ENCODE data around the gene PTPRN2.

Gene PTPRN2

GRCh38 chr7:158186406-158186805 lies 401.2 kb downstream of the PTPRN2 start:
- DNase-seq (ENCODE audit: extremely low spot score): no peak
- ChIA-PET POLR2A (no interaction called here), CTCF (no interaction called here)
- no peak for TF ChIP-seq SUZ12 (IDR thresholded peaks at IDR 0.05)
- TF ChIP-seq FOXM1 (IDR thresholded peaks at IDR 0.05; ENCODE audit: borderline replicate concordance): no peak
- no peak for TF ChIP-seq HDGF (IDR thresholded peaks at IDR 0.05; ENCODE audit: borderline replicate concordance)
- no peak for TF ChIP-seq NFRKB (IDR thresholded peaks at IDR 0.05)
- TF ChIP-seq LEF1 (IDR thresholded peaks at IDR 0.05; ENCODE audit: borderline replicate concordance): no peak
- TF ChIP-seq CTBP1 (IDR thresholded peaks at IDR 0.05; ENCODE audit: borderline replicate concordance): no peak
- TF ChIP-seq SP1 (IDR thresholded peaks at IDR 0.05): no peak
- no peak for TF ChIP-seq BHLHE40 (IDR thresholded peaks at IDR 0.05; ENCODE audit: borderline replicate concordance)
- no peak for TF ChIP-seq ARNT (IDR thresholded peaks at IDR 0.05)
- no peak for TF ChIP-seq ELF4 (IDR thresholded peaks at IDR 0.05)
- no peak for TF ChIP-seq PKNOX1 (IDR thresholded peaks at IDR 0.05)
- TF ChIP-seq FOXK2 (IDR thresholded peaks at IDR 0.05): no peak
- TF ChIP-seq FOXA1 (IDR thresholded peaks at IDR 0.05): no peak
- TF ChIP-seq TARDBP (IDR thresholded peaks at IDR 0.05): no peak

GRCh38 chr7:158185653-158186052 lies 402.0 kb downstream of the PTPRN2 start:
- CTCF ChIA-PET: no interaction called here
- POLR2A ChIA-PET: no interaction called here
- DNase-seq (ENCODE audit: extremely low spot score): peak; percentile 0
- TF ChIP-seq LEF1 (IDR thresholded peaks at IDR 0.05; ENCODE audit: borderline replicate concordance) (no peak), L3MBTL2 (conservative IDR thresholded peaks at IDR 0.05) (no peak), BHLHE40 (IDR thresholded peaks at IDR 0.05; ENCODE audit: borderline replicate concordance) (no peak), FOXM1 (IDR thresholded peaks at IDR 0.05; ENCODE audit: borderline replicate concordance) (no peak), FOXK2 (IDR thresholded peaks at IDR 0.05) (no peak), PKNOX1 (IDR thresholded peaks at IDR 0.05) (no peak), SUZ12 (IDR thresholded peaks at IDR 0.05) (no peak), ZNF384 (IDR thresholded peaks at IDR 0.05) (no peak), ARNT (IDR thresholded peaks at IDR 0.05) (no peak), NFRKB (IDR thresholded peaks at IDR 0.05) (no peak), ELF4 (IDR thresholded peaks at IDR 0.05) (no peak), FOXA1 (IDR thresholded peaks at IDR 0.05) (no peak), TARDBP (IDR thresholded peaks at IDR 0.05) (no peak), CTBP1 (IDR thresholded peaks at IDR 0.05; ENCODE audit: borderline replicate concordance) (no peak), HDGF (IDR thresholded peaks at IDR 0.05; ENCODE audit: borderline replicate concordance) (no peak), SP1 (IDR thresholded peaks at IDR 0.05) (no peak)

- TF ChIP-seq ARNT (IDR thresholded peaks at IDR 0.05) (no peak), L3MBTL2 (conservative IDR thresholded peaks at IDR 0.05) (no peak), HDGF (IDR thresholded peaks at IDR 0.05; ENCODE audit: borderline replicate concordance) (no peak), SUZ12 (IDR thresholded peaks at IDR 0.05) (no peak), FOXA1 (IDR thresholded peaks at IDR 0.05) (no peak), ZNF384 (IDR thresholded peaks at IDR 0.05) (no peak)
- POLR2A ChIA-PET: no interaction called here
- CTCF ChIA-PET: no interaction called here
- no peak for DNase-seq (ENCODE audit: extremely low spot score)
Observed at GRCh38 chr7:158183431-158183830, 404.2 kb downstream of the PTPRN2 start.

- DNase-seq (ENCODE audit: extremely low spot score): no peak
- CTCF ChIA-PET: no interaction called here
- POLR2A ChIA-PET: no interaction called here
- no peak for TF ChIP-seq NFRKB (IDR thresholded peaks at IDR 0.05)
- TF ChIP-seq LEF1 (IDR thresholded peaks at IDR 0.05; ENCODE audit: borderline replicate concordance): no peak
- TF ChIP-seq FOXK2 (IDR thresholded peaks at IDR 0.05): no peak
- TF ChIP-seq SP1 (IDR thresholded peaks at IDR 0.05): no peak
- no peak for TF ChIP-seq TARDBP (IDR thresholded peaks at IDR 0.05)
- no peak for TF ChIP-seq FOXM1 (IDR thresholded peaks at IDR 0.05; ENCODE audit: borderline replicate concordance)
Observed at GRCh38 chr7:158176561-158177173, 411.0 kb downstream of the PTPRN2 start.

GRCh38 chr7:158175779-158176178 lies 411.8 kb downstream of the PTPRN2 start:
- CTCF ChIA-PET: no interaction called here
- no peak for DNase-seq (ENCODE audit: extremely low spot score)
- TF ChIP-seq CTBP1 (IDR thresholded peaks at IDR 0.05; ENCODE audit: borderline replicate concordance): no peak
- TF ChIP-seq ELF4 (IDR thresholded peaks at IDR 0.05): no peak
- no peak for TF ChIP-seq SP1 (IDR thresholded peaks at IDR 0.05)
- TF ChIP-seq HDGF (IDR thresholded peaks at IDR 0.05; ENCODE audit: borderline replicate concordance): no peak
- no peak for TF ChIP-seq BHLHE40 (IDR thresholded peaks at IDR 0.05; ENCODE audit: borderline replicate concordance)
- TF ChIP-seq ARNT (IDR thresholded peaks at IDR 0.05): no peak
- no peak for TF ChIP-seq FOXM1 (IDR thresholded peaks at IDR 0.05; ENCODE audit: borderline replicate concordance)
- no peak for TF ChIP-seq FOXA1 (IDR thresholded peaks at IDR 0.05)
- no peak for TF ChIP-seq PKNOX1 (IDR thresholded peaks at IDR 0.05)
- TF ChIP-seq L3MBTL2 (conservative IDR thresholded peaks at IDR 0.05): no peak
- TF ChIP-seq TARDBP (IDR thresholded peaks at IDR 0.05): no peak
- TF ChIP-seq LEF1 (IDR thresholded peaks at IDR 0.05; ENCODE audit: borderline replicate concordance): no peak
- TF ChIP-seq SUZ12 (IDR thresholded peaks at IDR 0.05): no peak
- TF ChIP-seq FOXK2 (IDR thresholded peaks at IDR 0.05): no peak
- no peak for TF ChIP-seq NFRKB (IDR thresholded peaks at IDR 0.05)
- no peak for TF ChIP-seq ZNF384 (IDR thresholded peaks at IDR 0.05)
- POLR2A ChIA-PET: no interaction called here

GRCh38 chr7:158174947-158175346 lies 412.7 kb downstream of the PTPRN2 start:
- TF ChIP-seq HDGF (IDR thresholded peaks at IDR 0.05; ENCODE audit: borderline replicate concordance): no peak
- no peak for TF ChIP-seq BHLHE40 (IDR thresholded peaks at IDR 0.05; ENCODE audit: borderline replicate concordance)
- TF ChIP-seq PKNOX1 (IDR thresholded peaks at IDR 0.05): no peak
- TF ChIP-seq SP1 (IDR thresholded peaks at IDR 0.05): no peak
- TF ChIP-seq FOXA1 (IDR thresholded peaks at IDR 0.05): no peak
- no peak for TF ChIP-seq LEF1 (IDR thresholded peaks at IDR 0.05; ENCODE audit: borderline replicate concordance)
- no peak for TF ChIP-seq NFRKB (IDR thresholded peaks at IDR 0.05)
- TF ChIP-seq FOXM1 (IDR thresholded peaks at IDR 0.05; ENCODE audit: borderline replicate concordance): no peak
- TF ChIP-seq ZNF384 (IDR thresholded peaks at IDR 0.05): no peak
- no peak for TF ChIP-seq FOXK2 (IDR thresholded peaks at IDR 0.05)
- no peak for TF ChIP-seq ARNT (IDR thresholded peaks at IDR 0.05)
- TF ChIP-seq L3MBTL2 (conservative IDR thresholded peaks at IDR 0.05): no peak
- TF ChIP-seq ELF4 (IDR thresholded peaks at IDR 0.05): no peak
- TF ChIP-seq TARDBP (IDR thresholded peaks at IDR 0.05): no peak
- no peak for TF ChIP-seq SUZ12 (IDR thresholded peaks at IDR 0.05)
- no peak for TF ChIP-seq CTBP1 (IDR thresholded peaks at IDR 0.05; ENCODE audit: borderline replicate concordance)
- POLR2A ChIA-PET: no interaction called here
- CTCF ChIA-PET: no interaction called here

More at GRCh38 chr7:158174947-158175346, 412.7 kb downstream of the PTPRN2 start:
- DNase-seq (ENCODE audit: extremely low spot score): no peak
